Stimulated activated CD4-positive, alpha-beta T cell treated with anti-CD3 and anti-CD28 coated beads, Interleukin-1b, Interleukin-23, amount 100 ng/mL, for 48 hours (primary cell): ENCODE data around the gene GNAI1.
A peak's percentile ranks its signal among the peaks of the same experiment; 100 is the strongest.

Experiments used
- DNase-seq: peaks from one replicate; pipeline ENCODE4 v3.0.0-alpha.2; 2020

The GNAI1 gene

GRCh38 chr7:80134536-80135308 lies at the start of gene GNAI1:
Gene GNAI1, plus strand, starts transcription at chr7:80134831. Its CDS starts 330 bp downstream, at chr7:80135161.
- peak; percentile 28 for DNase-seq

- no peak for DNase-seq
Observed at GRCh38 chr7:80087051-80087770, 47.4 kb upstream of the GNAI1 start.

DNA sequence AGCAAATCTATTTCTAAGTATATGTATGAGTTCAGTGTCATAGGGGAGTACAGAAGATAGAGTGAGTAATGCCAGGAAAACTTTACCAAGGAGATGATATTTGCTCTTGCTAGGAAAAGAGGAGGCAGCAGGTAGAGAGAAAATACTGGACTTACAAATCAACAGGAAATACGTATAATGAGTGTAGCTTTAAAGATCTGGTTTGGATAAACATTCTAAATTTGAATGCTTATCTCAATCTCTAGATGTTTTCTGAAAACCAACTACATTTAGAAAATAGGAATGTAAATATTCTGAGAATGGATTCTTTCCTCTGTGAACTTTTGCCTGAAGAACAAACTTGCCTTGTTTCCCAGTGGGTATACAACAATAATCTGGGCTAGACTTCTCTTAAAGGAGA lies 46.9 kb upstream of the GNAI1 start:
- DNase-seq, result no peak

DNA sequence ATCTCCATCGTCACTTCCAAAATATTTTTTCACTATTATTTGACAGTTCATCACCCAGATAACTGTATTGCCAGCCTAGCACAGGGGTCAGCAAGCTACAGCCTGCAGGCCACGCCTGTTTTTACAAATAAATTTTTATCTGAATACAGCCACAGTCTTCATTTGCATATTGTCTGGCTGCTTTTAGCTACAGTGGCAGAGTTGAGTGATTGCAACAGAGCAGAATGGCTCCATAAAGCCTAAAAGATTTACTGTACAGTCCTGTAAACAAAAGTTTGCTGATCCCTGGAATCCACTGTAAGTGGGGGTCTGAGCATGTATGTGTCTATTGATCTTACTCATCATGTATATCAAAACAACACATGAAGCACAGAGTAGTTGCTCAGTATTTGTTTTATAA lies 45.9 kb upstream of the GNAI1 start:
- DNase-seq, result no peak

GRCh38 chr7:80089366-80089765 lies 45.3 kb upstream of the GNAI1 start:
- DNase-seq, result no peak

DNA sequence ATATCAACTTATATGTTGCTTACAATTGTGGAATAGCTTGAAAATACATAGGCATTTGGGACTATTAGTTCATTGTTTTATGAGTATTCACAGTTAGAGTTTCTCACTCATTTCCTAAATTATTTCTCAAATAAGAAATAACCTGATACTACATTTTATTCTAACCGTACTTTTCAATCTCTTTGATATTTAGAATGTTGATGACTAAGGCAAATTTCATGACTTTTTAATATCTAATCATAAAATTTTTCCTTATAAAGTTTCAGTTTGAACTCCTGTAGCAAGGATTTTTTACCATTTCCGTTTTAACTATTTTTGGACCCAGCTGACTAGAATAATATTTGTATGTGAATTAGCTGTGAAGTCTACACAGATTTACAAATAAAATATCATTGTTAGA lies 41.3 kb upstream of the GNAI1 start:
- no peak for DNase-seq

DNA sequence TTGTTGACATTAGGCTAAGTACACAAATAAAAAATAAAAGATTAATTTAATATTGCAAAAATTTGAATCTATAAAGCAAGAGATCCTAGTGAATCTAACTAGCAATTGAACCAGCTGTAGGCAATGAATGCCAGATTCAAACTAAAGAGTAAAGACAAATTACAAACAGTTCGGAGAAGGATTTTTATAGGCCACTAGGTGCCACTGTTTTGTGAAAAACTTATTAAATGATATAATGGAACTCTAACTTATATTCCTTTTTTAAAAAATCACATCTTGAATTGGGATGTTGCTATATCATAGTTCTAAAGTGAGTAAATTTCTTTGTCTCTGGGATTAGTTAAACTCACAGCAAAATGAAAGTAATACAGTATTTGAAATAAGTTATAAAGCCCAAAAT lies 39.1 kb upstream of the GNAI1 start:
- no peak for DNase-seq

GRCh38 chr7:80097756-80098155 lies 36.9 kb upstream of the GNAI1 start:
- DNase-seq, result no peak

DNA sequence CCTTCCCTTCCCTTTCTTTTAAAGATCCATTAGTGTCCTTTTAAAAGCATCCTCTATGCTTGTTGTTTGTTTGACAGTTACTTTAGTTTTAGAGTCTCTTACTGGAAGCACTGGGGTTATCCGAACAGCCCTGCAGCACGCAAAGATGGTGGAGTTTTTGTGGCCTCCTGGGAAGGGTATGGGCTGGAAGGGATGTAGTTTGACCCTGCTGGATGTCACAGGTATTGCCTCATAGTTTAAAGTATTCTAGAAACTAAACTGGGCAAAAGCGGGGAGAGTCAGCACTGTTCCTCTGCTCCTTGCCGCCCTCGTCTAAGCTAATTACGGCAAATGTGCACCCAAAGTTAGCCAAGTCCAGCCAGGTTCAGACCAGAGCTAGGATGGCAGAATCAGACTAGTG lies 35.8 kb upstream of the GNAI1 start:
- DNase-seq, result no peak

DNA sequence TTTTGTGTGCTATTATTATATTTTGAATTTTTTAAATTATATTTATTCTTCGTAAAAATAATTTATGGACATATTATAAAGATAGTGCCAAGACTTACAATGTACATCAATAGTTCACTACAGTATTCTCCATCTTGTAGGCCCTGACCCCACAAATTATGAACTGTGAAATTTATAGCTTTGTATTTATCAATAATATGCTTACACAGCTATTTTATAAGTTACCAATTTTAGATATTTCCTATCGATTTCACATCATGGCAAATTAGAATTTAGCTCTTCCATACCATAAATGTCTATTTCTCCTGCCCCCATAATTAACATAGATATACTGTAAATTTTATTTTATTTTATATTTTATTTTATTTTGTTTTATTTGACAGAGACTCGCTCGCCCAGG lies 34.4 kb upstream of the GNAI1 start:
- no peak for DNase-seq

DNA sequence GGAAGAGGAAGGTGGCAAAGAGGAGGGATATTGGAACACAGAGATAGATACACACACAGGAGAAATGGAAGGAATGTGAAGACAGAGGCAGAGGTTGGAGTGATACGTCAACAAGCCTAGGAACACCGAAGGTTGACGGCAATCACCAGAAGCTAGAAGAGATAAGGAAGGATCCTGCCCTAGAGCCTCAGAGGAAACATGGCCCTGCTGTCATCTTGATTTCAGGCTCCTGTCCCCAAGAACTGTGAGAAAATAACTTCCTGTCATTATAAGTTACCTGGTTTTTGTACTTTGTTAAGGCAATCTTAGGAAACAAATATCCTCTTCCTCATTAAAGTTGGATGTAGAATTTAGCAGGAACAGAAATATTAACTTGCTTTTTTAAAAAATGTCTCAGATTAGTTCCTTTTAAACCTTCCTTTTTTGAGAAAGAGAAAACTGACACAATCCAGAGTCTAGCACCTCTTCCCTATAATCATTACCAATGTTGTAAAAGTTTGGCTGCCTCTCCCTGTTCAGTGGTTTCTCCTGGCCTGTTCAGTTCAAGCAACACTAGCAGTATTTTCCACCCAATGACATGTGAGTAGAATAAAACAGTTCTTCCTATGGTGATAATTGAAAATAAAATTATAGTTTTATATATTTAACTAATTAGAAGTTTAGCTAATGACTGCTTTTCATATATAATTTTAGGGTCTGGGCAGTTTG lies 28.8 kb upstream of the GNAI1 start:
- DNase-seq, result no peak

DNA sequence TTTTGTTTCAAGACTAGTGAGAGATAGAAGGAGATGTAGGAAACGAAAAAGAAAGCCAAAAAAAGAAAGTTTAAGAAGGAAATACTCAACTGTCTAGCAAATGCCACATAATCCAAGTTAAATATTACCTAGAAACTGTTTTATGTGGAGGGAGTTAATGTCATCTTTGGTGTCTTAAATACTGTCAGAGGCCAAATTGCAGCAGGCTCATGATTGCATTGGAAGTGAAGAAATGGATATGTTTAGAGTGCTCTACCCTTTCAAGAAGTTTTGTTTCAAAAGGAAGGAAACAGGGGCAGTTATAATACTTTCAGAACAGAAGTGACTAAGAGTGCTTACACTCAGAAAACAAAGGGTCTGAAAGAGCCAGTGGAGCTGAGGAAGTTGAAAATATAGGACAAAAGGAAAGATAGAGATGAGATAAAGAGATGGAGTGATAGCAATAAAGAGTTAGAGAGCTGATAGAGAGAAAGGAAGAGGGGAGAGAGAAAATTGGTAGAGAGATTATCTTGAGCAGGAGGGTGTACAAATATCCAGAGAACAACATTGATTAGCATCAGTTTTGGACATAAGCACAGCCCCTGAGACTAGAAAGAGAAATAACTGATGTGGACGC lies 28.0 kb upstream of the GNAI1 start:
- no peak for DNase-seq

DNA sequence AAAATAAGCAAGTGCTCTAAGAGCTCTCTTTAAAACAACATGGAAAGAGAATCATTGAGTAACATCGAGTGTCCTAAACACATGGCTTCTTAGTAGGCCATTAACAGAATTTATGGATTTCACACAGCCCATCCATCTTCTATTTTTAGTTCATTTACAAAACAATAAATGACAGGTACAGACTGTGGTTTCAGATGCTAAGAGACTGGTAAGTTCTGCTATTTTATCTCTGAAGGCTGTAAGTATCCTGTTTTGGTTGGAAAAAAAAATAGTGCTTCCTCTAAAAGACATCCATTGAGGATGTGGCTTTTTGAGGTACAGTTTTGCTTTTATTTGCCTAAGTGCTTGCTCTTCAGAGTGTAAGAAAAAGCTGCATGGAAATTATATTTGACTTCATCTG lies 27.4 kb upstream of the GNAI1 start:
- DNase-seq, result no peak

DNA sequence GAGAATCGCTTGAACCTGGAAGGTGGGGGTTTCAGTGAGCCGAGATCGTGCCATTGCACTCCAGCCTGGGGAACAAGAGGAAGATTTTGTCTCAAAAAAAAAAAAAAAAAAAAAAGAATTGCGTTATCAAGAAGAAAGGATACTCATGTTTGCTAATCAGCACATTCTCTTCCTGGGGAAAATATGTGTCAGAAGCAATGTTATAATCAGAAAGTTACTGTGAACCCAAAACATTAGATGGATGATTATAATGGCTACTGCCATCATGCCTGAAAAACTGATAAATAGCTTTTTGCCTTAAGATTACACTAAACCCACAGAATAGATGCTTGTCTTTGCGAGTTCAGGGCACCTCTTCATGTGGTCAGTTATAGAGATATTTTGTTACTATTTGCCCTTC lies 24.3 kb upstream of the GNAI1 start:
- no peak for DNase-seq

DNA sequence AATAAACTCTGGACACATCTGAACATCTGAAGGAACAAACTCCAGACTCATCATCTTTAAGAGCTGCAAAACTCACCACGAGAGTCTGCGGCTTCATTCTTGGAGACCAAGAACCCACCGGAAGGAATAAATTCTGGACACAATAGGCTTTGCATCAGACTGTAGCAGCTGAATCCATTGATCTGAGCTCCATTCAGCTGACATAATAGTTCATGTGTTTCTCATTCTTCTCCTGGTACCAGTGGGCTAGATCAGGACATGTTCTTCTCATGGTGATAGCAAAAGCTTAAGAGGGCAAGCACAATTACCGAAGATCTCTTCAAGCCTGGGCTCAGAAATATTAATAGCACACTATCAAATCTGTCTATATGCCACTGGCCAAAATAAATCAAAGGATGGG lies 20.5 kb upstream of the GNAI1 start:
- DNase-seq, result no peak

DNA sequence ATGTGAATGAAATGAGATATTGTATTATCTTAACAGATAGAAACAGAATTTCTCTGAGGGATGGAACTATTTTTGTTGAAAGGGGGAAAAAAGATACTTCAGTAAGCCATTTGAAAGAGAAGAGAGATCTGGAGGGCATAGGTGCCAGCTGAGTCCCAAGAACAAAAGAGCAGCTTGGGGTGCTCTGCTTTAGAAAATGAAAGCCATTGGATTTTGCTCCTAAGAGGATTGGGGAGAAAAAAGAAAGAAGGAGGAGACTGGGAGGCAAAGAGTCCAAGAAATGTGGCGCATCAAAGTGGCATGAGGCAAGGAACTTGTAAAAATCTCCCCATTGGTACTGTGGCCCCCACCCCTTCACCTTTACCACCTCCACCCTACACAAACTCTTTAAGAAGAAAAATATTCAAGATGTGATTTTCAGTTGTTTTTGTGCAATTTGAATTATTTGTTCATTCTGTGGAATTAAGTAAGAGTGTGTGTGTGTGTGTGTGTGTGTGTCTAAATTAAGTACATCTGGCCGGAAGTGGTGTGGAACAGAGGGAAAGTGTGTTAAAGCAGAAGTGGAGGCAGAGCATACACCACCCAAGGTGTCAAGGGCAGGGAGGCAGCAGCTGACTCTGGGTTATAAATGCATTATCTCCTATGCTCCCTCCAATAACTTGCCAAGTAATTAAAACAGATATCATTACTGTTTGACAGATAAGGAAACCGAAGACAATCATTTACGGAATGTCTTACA lies 9.9 kb upstream of the GNAI1 start:
- DNase-seq, result no peak

GRCh38 chr7:80127412-80128160 lies 7.0 kb upstream of the GNAI1 start:
- DNase-seq, result no peak

GRCh38 chr7:80128918-80129317 lies 5.7 kb upstream of the GNAI1 start:
- no peak for DNase-seq

DNA sequence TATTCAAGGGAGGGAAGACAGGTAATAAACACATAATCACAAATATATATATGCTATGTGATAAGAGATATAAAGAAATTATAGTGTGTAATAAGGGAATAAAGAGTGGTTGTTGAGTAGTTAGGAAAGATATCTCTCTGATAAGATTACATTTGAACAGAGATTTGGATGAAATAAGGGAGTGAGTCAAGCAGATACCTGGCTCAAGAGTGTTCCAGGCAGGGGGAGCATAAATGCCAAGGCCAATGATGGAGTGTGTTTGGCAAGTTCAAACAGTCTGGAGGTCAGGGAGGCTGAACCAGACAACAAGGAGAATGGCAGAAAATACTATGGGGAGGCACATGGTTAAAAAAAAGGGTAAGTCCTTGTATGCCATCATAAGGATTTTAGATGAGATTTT lies 4.8 kb upstream of the GNAI1 start:
- no peak for DNase-seq

- DNase-seq, result no peak
Observed at GRCh38 chr7:80131675-80132435, 2.8 kb upstream of the GNAI1 start.

GRCh38 chr7:80132594-80132993 lies 2.0 kb upstream of the GNAI1 start:
- no peak for DNase-seq
